H9 (cell line): Measurements from ENCODE around the gene IL16. TPM values are rescaled to one million over a fixed set of nuclear protein-coding genes. Genes with fewer than 3 reads are reported as not detected.

Experiments used
- DNase-seq: peaks from one replicate; pipeline ENCODE4 v3.0.0-alpha.2; 2017
- H2AFZ ChIP-seq: one replicate; pipeline ENCODE4 v1.6.1; 2013; ENCODE audit warnings: mild to moderate bottlenecking, low read length, control low read depth, moderate library complexity
- H2AK5ac ChIP-seq: 2 replicates; pipeline ENCODE4 v1.6.1; 2013; ENCODE audit warnings: low read length, control low read depth, mixed read lengths; ENCODE audit not compliant: insufficient read length
- H2BK120ac ChIP-seq: one replicate; pipeline ENCODE4 v1.6.1; 2013; ENCODE audit warnings: low read depth, mild to moderate bottlenecking, low read length, control low read depth, inconsistent platforms; ENCODE audit not compliant: poor library complexity, severe bottlenecking
- H2BK12ac ChIP-seq: 2 replicates; pipeline ENCODE4 v1.6.1; 2013; ENCODE audit warnings: low read length, control low read depth, mixed read lengths, low read depth; ENCODE audit not compliant: insufficient read length
- H2BK15ac ChIP-seq: 2 replicates; pipeline ENCODE4 v1.6.1; 2013; ENCODE audit warnings: low read depth, low read length, control low read depth
- H2BK20ac ChIP-seq: one replicate; pipeline ENCODE4 v1.6.1; 2013; ENCODE audit warnings: low read depth, mild to moderate bottlenecking, low read length, control low read depth, inconsistent platforms; ENCODE audit not compliant: poor library complexity, severe bottlenecking
- H2BK5ac ChIP-seq: 2 replicates; pipeline ENCODE4 v1.6.1; 2013; ENCODE audit warnings: low read length, control low read depth, mixed read lengths; ENCODE audit not compliant: insufficient read length
- H3K14ac ChIP-seq: 2 replicates; pipeline ENCODE4 v1.6.1; 2013; ENCODE audit warnings: low read length, control low read depth; ENCODE audit not compliant: insufficient read depth
- H3K18ac ChIP-seq: 2 replicates; pipeline ENCODE4 v1.6.1; 2013; ENCODE audit warnings: low read depth, mild to moderate bottlenecking, mixed read lengths, low read length, control low read depth; ENCODE audit not compliant: insufficient read length
- H3K23ac ChIP-seq: 2 replicates; pipeline ENCODE4 v1.6.1; 2013; ENCODE audit warnings: low read length, control low read depth, mixed read lengths, low read depth; ENCODE audit not compliant: insufficient read length
- H3K23me2 ChIP-seq: 2 replicates; pipeline ENCODE4 v1.6.1; 2013; ENCODE audit warnings: low read depth, mild to moderate bottlenecking, mixed read lengths, low read length, control low read depth; ENCODE audit not compliant: insufficient read length, poor library complexity, severe bottlenecking
- H3K27ac ChIP-seq: 2 replicates; pipeline ENCODE4 v1.5.1; 2013; ENCODE audit warnings: low read length, control low read depth, mixed read lengths, low read depth; ENCODE audit not compliant: insufficient read length
- H3K27me3 ChIP-seq: 2 replicates; pipeline ENCODE4 v1.6.1; 2013; ENCODE audit warnings: low read length, control low read depth, inconsistent platforms; ENCODE audit not compliant: insufficient read depth
- H3K4ac ChIP-seq: 2 replicates; pipeline ENCODE4 v1.6.1; 2013; ENCODE audit warnings: low read depth, mild to moderate bottlenecking, control low read depth, inconsistent platforms, low read length, moderate library complexity
- H3K4me1 ChIP-seq: 2 replicates; pipeline ENCODE4 v1.6.1; 2013; ENCODE audit warnings: low read length, control low read depth, inconsistent platforms; ENCODE audit not compliant: insufficient read depth
- H3K4me2 ChIP-seq: 2 replicates; pipeline ENCODE4 v1.6.1; 2013; ENCODE audit warnings: low read length, control low read depth, mixed read lengths; ENCODE audit not compliant: insufficient read length, insufficient read depth
- H3K56ac ChIP-seq: 2 replicates; pipeline ENCODE4 v1.6.1; 2013; ENCODE audit warnings: low read depth, mild to moderate bottlenecking, mixed read lengths, low read length, control low read depth; ENCODE audit not compliant: insufficient read length
- H3K79me1 ChIP-seq: 2 replicates; pipeline ENCODE4 v1.6.1; 2013; ENCODE audit warnings: low read depth, mild to moderate bottlenecking, moderate library complexity, low read length, control low read depth, inconsistent platforms; ENCODE audit not compliant: insufficient read depth, poor library complexity, severe bottlenecking
- H3K79me2 ChIP-seq: 2 replicates; pipeline ENCODE4 v1.6.1; 2013; ENCODE audit warnings: low read length, control low read depth, inconsistent platforms; ENCODE audit not compliant: insufficient read depth
- H3K9ac ChIP-seq: 2 replicates; pipeline ENCODE4 v1.6.1; 2013; ENCODE audit warnings: low read length, control low read depth, mixed read lengths; ENCODE audit not compliant: insufficient read length; ENCODE audit errors: extremely low read depth
- H3K9me3 ChIP-seq: one replicate; pipeline ENCODE4 v1.6.1; 2013; ENCODE audit warnings: low read depth, low read length, inconsistent platforms; ENCODE audit not compliant: control insufficient read depth
- H3T11ph ChIP-seq: one replicate; pipeline ENCODE4 v1.6.1; 2013; ENCODE audit warnings: mild to moderate bottlenecking, low read length, control low read depth, inconsistent platforms
- H4K20me1 ChIP-seq: one replicate; pipeline ENCODE4 v1.6.1; 2013; ENCODE audit not compliant: control insufficient read depth, insufficient read length, insufficient read depth
- H4K5ac ChIP-seq: 2 replicates; pipeline ENCODE4 v1.6.1; 2013; ENCODE audit warnings: low read depth, mild to moderate bottlenecking, mixed read lengths, low read length, control low read depth; ENCODE audit not compliant: insufficient read length
- H4K8ac ChIP-seq: replicated peaks from 2 replicates; pipeline ENCODE4 v1.6.1; 2013; ENCODE audit warnings: low read length, control low read depth, mixed read lengths, low read depth; ENCODE audit not compliant: insufficient read length
- H4K91ac ChIP-seq: 2 replicates; pipeline ENCODE4 v1.6.1; 2013; ENCODE audit warnings: low read depth, mild to moderate bottlenecking, moderate library complexity, mixed read lengths, low read length, control low read depth; ENCODE audit not compliant: insufficient read length
- H3K27ac Mint-ChIP-seq, 3 experiments: 2 replicates in 2 of 3; 3 replicates in 1 of 3; pipeline ENCODE4 v1.8.0; 2020 to 2021; ENCODE audit warnings: mixed read lengths in 3 of 3, mild to moderate bottlenecking in 1 of 3, moderate library complexity in 1 of 3
- H3K27me3 Mint-ChIP-seq: 2 replicates; pipeline ENCODE4 v1.8.0; 2021; ENCODE audit warnings: low read depth, mild to moderate bottlenecking, moderate library complexity, mixed read lengths
- H3K36me3 Mint-ChIP-seq, 3 experiments: 2 replicates in 2 of 3; 3 replicates in 1 of 3; pipeline ENCODE4 v1.8.0; 2020 to 2021; ENCODE audit warnings: low read depth in 3 of 3, mixed read lengths in 3 of 3; ENCODE audit not compliant: insufficient read depth in 1 of 3
- H3K4me1 Mint-ChIP-seq, 2 experiments: 2 replicates each; pipeline ENCODE4 v1.8.0; 2020; ENCODE audit warnings: mixed read lengths in 2 of 2
- H3K4me3 Mint-ChIP-seq, 2 experiments: 2 replicates in 1 of 2; 3 replicates in 1 of 2; pipeline ENCODE4 v1.8.0; 2020 to 2021; ENCODE audit warnings: mild to moderate bottlenecking in 2 of 2, mixed read lengths in 2 of 2, moderate library complexity in 1 of 2
- H3K9me3 Mint-ChIP-seq, 2 experiments: 2 replicates in 1 of 2; 3 replicates in 1 of 2; pipeline ENCODE4 v1.8.0; 2020; ENCODE audit warnings: mild to moderate bottlenecking in 2 of 2, mixed read lengths in 2 of 2, moderate library complexity in 1 of 2
- WGBS: extraction: QIAGEN DNeasy Blood & Tissue Kit; methylation state at CpG from one replicate; pipeline ENCODE4 v1.1.7; 2013; ENCODE audit warnings: missing lambda C conversion rate, low lambda C conversion rate, mixed read lengths; ENCODE audit not compliant: insufficient read length; ENCODE audit errors: extremely low coverage; 5-methylcytosine and 5-hydroxymethylcytosine counted together
- total RNA-seq: library from RNA; stranded (reverse); gene quantifications from 2 replicates; pipeline ENCODE4 v1.2.1, GENCODE V29; 2021
- TF ChIP-seq, protein P1 (sequence below): fragments of 200-600 bp; sonication (generic); conservative IDR thresholded peaks from 3 replicates; pipeline ENCODE4 v1.8.0; 2021; ENCODE audit warnings: antibody characterized with exemption, mild to moderate bottlenecking

Gene IL16
- total RNA-seq, 1 experiment from 2014 or later, result 0.28 TPM

DNA sequence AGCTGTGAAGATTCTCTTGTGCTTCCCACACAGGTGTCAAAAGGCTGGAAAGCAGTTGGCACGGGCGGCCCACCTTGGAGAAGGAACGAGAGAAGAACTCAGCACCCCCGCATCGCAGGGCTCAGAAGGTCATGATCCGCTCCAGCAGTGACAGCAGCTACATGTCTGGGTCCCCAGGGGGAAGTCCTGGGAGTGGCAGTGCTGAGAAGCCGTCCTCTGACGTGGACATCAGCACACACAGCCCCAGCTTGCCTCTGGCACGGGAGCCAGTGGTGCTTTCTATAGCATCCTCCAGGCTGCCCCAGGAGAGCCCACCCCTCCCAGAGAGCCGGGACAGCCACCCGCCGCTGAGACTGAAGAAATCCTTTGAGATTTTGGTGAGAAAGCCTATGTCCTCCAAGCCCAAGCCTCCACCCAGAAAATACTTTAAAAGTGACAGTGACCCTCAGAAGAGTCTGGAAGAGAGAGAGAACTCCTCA, 95.9 kb downstream of the IL16 start:
- Histone ChIP-seq H3K56ac (no peak overlapping the region), H2BK12ac (no peak overlapping the region), H3K27ac (no peak overlapping the region), H4K5ac (no peak overlapping the region), H2AFZ (no peak overlapping the region), H3K18ac (no peak overlapping the region), H3K23me2 (no peaks in the 10 kb centered on the region), H2BK20ac (no peak overlapping the region), H3K9ac (no peak overlapping the region), H4K8ac (no peak overlapping the region), H3K23ac (no peak overlapping the region), H2BK15ac (no peak overlapping the region), H3K79me2 (no peaks in the 10 kb centered on the region), H2AK5ac (no peak overlapping the region), H4K20me1 (no peaks in the 10 kb centered on the region), H3T11ph (no peak overlapping the region), H2BK5ac (no peak overlapping the region), H3K79me1 (no peaks in the 10 kb centered on the region), H2BK120ac (no peak overlapping the region), H3K27me3 (no peaks in the 10 kb centered on the region), H3K4me2 (no peak overlapping the region), H3K14ac (no peak overlapping the region), H4K91ac (no peak overlapping the region), H3K4ac (no peak overlapping the region), H3K9me3 (no peaks in the 10 kb centered on the region), H3K4me1 (peaks cover 5% of the 10 kb centered on the region; the same call in 1 of the 2 replicates)
- H3K4me3 Mint-ChIP-seq, result no peak overlapping the region
- H3K4me1 Mint-ChIP-seq, result peaks cover 11 to 18% of the 10 kb centered on the region in 2 experiments
- H3K27ac Mint-ChIP-seq, result no peak overlapping the region
- H3K9me3 Mint-ChIP-seq, result no peaks in the 10 kb centered on the region
- TF ChIP-seq, protein P1, sequence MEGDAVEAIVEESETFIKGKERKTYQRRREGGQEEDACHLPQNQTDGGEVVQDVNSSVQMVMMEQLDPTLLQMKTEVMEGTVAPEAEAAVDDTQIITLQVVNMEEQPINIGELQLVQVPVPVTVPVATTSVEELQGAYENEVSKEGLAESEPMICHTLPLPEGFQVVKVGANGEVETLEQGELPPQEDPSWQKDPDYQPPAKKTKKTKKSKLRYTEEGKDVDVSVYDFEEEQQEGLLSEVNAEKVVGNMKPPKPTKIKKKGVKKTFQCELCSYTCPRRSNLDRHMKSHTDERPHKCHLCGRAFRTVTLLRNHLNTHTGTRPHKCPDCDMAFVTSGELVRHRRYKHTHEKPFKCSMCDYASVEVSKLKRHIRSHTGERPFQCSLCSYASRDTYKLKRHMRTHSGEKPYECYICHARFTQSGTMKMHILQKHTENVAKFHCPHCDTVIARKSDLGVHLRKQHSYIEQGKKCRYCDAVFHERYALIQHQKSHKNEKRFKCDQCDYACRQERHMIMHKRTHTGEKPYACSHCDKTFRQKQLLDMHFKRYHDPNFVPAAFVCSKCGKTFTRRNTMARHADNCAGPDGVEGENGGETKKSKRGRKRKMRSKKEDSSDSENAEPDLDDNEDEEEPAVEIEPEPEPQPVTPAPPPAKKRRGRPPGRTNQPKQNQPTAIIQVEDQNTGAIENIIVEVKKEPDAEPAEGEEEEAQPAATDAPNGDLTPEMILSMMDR, result no peak
- no CpG with 5 or more reads among the region's 12 CpGs for WGBS
- peaks cover 17% of the 10 kb centered on the region for H3K27me3 Mint-ChIP-seq
- H3K36me3 Mint-ChIP-seq, result no peaks in the 10 kb centered on the region
- no peak for DNase-seq
